ENCODE results near the gene RASL10A.

DNA sequence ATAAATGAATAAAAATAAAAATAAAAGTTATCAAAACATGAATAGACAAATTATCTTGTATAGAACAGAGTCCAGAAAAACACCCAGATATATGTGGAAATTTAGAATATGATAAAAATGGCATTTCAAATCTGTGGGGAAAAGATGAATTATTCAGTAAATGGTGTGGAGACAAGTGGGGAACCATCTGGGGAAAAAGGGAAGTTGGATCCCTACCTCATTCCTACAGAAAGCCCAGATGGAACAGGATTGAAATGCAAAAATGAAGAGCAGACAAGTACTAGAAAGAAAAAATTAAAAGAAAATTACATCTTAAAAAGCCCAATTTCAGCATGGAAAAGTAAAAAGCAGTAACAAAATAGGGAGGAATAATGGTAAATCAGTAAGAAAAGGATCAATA, 8.1 kb upstream of the RASL10A start:
- no peak for TF ChIP-seq EZH2 (IDR thresholded peaks at IDR 0.05; ENCODE audit: borderline replicate concordance)
- TF ChIP-seq, protein P1, sequence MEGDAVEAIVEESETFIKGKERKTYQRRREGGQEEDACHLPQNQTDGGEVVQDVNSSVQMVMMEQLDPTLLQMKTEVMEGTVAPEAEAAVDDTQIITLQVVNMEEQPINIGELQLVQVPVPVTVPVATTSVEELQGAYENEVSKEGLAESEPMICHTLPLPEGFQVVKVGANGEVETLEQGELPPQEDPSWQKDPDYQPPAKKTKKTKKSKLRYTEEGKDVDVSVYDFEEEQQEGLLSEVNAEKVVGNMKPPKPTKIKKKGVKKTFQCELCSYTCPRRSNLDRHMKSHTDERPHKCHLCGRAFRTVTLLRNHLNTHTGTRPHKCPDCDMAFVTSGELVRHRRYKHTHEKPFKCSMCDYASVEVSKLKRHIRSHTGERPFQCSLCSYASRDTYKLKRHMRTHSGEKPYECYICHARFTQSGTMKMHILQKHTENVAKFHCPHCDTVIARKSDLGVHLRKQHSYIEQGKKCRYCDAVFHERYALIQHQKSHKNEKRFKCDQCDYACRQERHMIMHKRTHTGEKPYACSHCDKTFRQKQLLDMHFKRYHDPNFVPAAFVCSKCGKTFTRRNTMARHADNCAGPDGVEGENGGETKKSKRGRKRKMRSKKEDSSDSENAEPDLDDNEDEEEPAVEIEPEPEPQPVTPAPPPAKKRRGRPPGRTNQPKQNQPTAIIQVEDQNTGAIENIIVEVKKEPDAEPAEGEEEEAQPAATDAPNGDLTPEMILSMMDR (IDR thresholded peaks at IDR 0.05; ENCODE audit: poor library complexity), result no peak

Data from hepatocyte (in vitro differentiated cells).